Gastrocnemius medialis (tissue), 4 donors: ENCODE measurements around the gene PRMT7.

ENCODE experiments used
- CTCF ChIP-seq, 5 experiments: fragments of 450-650 bp in 3 of 5; fragments of 200-600 bp in 2 of 5; sonication (generic) in 2 of 5; IDR thresholded peaks in 4 of 5; conservative IDR thresholded peaks in 1 of 5; 1 replicate in 4 of 5; 2 replicates in 1 of 5; pipeline ENCODE4 v1.5.1; 2016 to 2019; ENCODE audit warnings: antibody characterized with exemption in 5 of 5, mild to moderate bottlenecking in 3 of 5, moderate library complexity in 3 of 5
- POLR2A ChIP-seq, 2 donors: fragments of 450-650 bp; IDR thresholded peaks; one replicate each; pipeline ENCODE4 v1.6.1; 2017; ENCODE audit warnings: antibody characterized with exemption in 2 of 2, mild to moderate bottlenecking in 2 of 2, moderate library complexity in 2 of 2

- no peak for TF ChIP-seq CTCF (IDR thresholded peaks at IDR 0.05 in 4 of 5, conservative IDR thresholded peaks at IDR 0.05 in 1 of 5)
- TF ChIP-seq POLR2A (IDR thresholded peaks at IDR 0.05): peak; percentile 66 to 90
Measured at GRCh38 chr16:68265078-68265920, 45.5 kb upstream of the PRMT7 start.
